IPS-20b (cell line): ENCODE measurements around the gene GPR25.

Experiments
- H3K27ac ChIP-seq: one replicate; pipeline ENCODE4 v1.5.1; 2013; ENCODE audit warnings: low read length
- H3K27me3 ChIP-seq: 2 replicates; pipeline ENCODE4 v1.6.1; 2013; ENCODE audit warnings: mild to moderate bottlenecking, low read length, inconsistent platforms; ENCODE audit not compliant: insufficient read depth
- H3K36me3 ChIP-seq: 2 replicates; pipeline ENCODE4 v1.6.1; 2013; ENCODE audit warnings: low read depth, mild to moderate bottlenecking, inconsistent platforms, low read length, moderate library complexity; ENCODE audit not compliant: insufficient read depth
- H3K4me1 ChIP-seq: 2 replicates; pipeline ENCODE4 v1.6.1; 2013; ENCODE audit warnings: mild to moderate bottlenecking, control low read depth, inconsistent platforms, low read length, moderate library complexity; ENCODE audit not compliant: insufficient read depth
- H3K4me3 ChIP-seq: 2 replicates; pipeline ENCODE4 v1.5.1; 2013; ENCODE audit warnings: mild to moderate bottlenecking, low read length, inconsistent platforms
- H3K9ac ChIP-seq: 2 replicates; pipeline ENCODE4 v1.6.1; 2013; ENCODE audit warnings: low read depth, mild to moderate bottlenecking, inconsistent platforms, low read length, moderate library complexity
- H3K9me3 ChIP-seq: 2 replicates; pipeline ENCODE4 v1.6.1; 2013; ENCODE audit warnings: mild to moderate bottlenecking, low read depth, low read length, inconsistent platforms; ENCODE audit not compliant: insufficient read depth

The GPR25 gene

GRCh38 chr1:200874694-200875093 is 1.9 kb downstream of the GPR25 start:
- H3K4me3 ChIP-seq = no peak overlapping the region
- H3K36me3 ChIP-seq = no peaks in the 10 kb centered on the region
- peaks cover 12% of the 10 kb centered on the region; the same call in 1 of the 2 replicates for H3K27me3 ChIP-seq
- H3K9me3 ChIP-seq = no peaks in the 10 kb centered on the region
- H3K27ac ChIP-seq = no peak overlapping the region
- H3K9ac ChIP-seq = no peak overlapping the region
- H3K4me1 ChIP-seq = no peaks in the 10 kb centered on the region; the same call in 1 of the 2 replicates

GRCh38 chr1:200875416-200875815 is 2.6 kb downstream of the GPR25 start:
- Histone ChIP-seq H3K9ac (no peak overlapping the region), H3K36me3 (no peaks in the 10 kb centered on the region), H3K4me1 (no peaks in the 10 kb centered on the region; the same call in 1 of the 2 replicates), H3K27ac (no peak overlapping the region), H3K4me3 (no peak overlapping the region), H3K9me3 (no peaks in the 10 kb centered on the region), H3K27me3 (peaks cover 12% of the 10 kb centered on the region; the same call in 1 of the 2 replicates)

GRCh38 chr1:200877010-200877409 is 4.2 kb downstream of the GPR25 start:
- Histone ChIP-seq H3K27me3 (peaks cover 12% of the 10 kb centered on the region; the same call in 1 of the 2 replicates), H3K9me3 (no peaks in the 10 kb centered on the region), H3K36me3 (no peaks in the 10 kb centered on the region), H3K9ac (no peak overlapping the region), H3K4me3 (no peak overlapping the region), H3K4me1 (no peaks in the 10 kb centered on the region; the same call in 1 of the 2 replicates), H3K27ac (no peak overlapping the region)

GRCh38 chr1:200877839-200878551 is 5.2 kb downstream of the GPR25 start:
- Histone ChIP-seq H3K36me3 (no peaks in the 10 kb centered on the region), H3K4me1 (no peaks in the 10 kb centered on the region; the same call in 1 of the 2 replicates), H3K27me3 (peaks cover 12% of the 10 kb centered on the region; the same call in 1 of the 2 replicates), H3K4me3 (no peak overlapping the region), H3K9ac (no peak overlapping the region), H3K9me3 (no peaks in the 10 kb centered on the region), H3K27ac (no peak overlapping the region)

- H3K27me3 ChIP-seq = no peaks in the 10 kb centered on the region
- no peak overlapping the region for H3K9ac ChIP-seq
- no peaks in the 10 kb centered on the region; the same call in 1 of the 2 replicates for H3K4me1 ChIP-seq
- H3K9me3 ChIP-seq = no peaks in the 10 kb centered on the region
- H3K4me3 ChIP-seq = no peak overlapping the region
- H3K36me3 ChIP-seq = no peaks in the 10 kb centered on the region
- no peak overlapping the region for H3K27ac ChIP-seq
Measured at GRCh38 chr1:200880212-200880611, 7.4 kb downstream of the GPR25 start.

GRCh38 chr1:200883118-200883517 is 10.3 kb downstream of the GPR25 start:
- no peak overlapping the region for H3K27ac ChIP-seq
- H3K9ac ChIP-seq = no peak overlapping the region
- no peaks in the 10 kb centered on the region for H3K36me3 ChIP-seq
- H3K27me3 ChIP-seq = no peaks in the 10 kb centered on the region
- H3K4me3 ChIP-seq = no peak overlapping the region
- H3K9me3 ChIP-seq = no peaks in the 10 kb centered on the region
- peaks cover 2% of the 10 kb centered on the region; the same call in 1 of the 2 replicates for H3K4me1 ChIP-seq

- H3K4me1 ChIP-seq = peaks cover 2% of the 10 kb centered on the region; the same call in 1 of the 2 replicates
- no peaks in the 10 kb centered on the region for H3K9me3 ChIP-seq
- H3K27ac ChIP-seq = no peak overlapping the region
- no peak overlapping the region for H3K4me3 ChIP-seq
- no peaks in the 10 kb centered on the region for H3K36me3 ChIP-seq
- H3K27me3 ChIP-seq = no peaks in the 10 kb centered on the region
- H3K9ac ChIP-seq = no peak overlapping the region
Measured at GRCh38 chr1:200885623-200886402, 13.0 kb downstream of the GPR25 start.

GRCh38 chr1:200886594-200886993 is 13.8 kb downstream of the GPR25 start:
- Histone ChIP-seq H3K4me1 (peaks cover 2% of the 10 kb centered on the region; the same call in 1 of the 2 replicates), H3K27ac (no peak overlapping the region), H3K4me3 (no peak overlapping the region), H3K9ac (no peak overlapping the region), H3K36me3 (no peaks in the 10 kb centered on the region), H3K27me3 (no peaks in the 10 kb centered on the region), H3K9me3 (no peaks in the 10 kb centered on the region)

GRCh38 chr1:200887036-200887435 is 14.3 kb downstream of the GPR25 start:
- no peaks in the 10 kb centered on the region for H3K36me3 ChIP-seq
- no peak overlapping the region for H3K4me3 ChIP-seq
- no peaks in the 10 kb centered on the region for H3K9me3 ChIP-seq
- no peak overlapping the region for H3K27ac ChIP-seq
- H3K27me3 ChIP-seq = no peaks in the 10 kb centered on the region
- H3K9ac ChIP-seq = no peak overlapping the region
- peaks cover 2% of the 10 kb centered on the region; the same call in 1 of the 2 replicates for H3K4me1 ChIP-seq

- no peaks in the 10 kb centered on the region for H3K36me3 ChIP-seq
- H3K4me3 ChIP-seq = no peak overlapping the region
- no peak overlapping the region for H3K27ac ChIP-seq
- H3K4me1 ChIP-seq = peaks cover 6% of the 10 kb centered on the region; the same call in 1 of the 2 replicates
- H3K9ac ChIP-seq = no peak overlapping the region
- no peaks in the 10 kb centered on the region for H3K27me3 ChIP-seq
- H3K9me3 ChIP-seq = no peaks in the 10 kb centered on the region
Measured at GRCh38 chr1:200887772-200888348, 15.1 kb downstream of the GPR25 start.

GRCh38 chr1:200888349-200888838 is 15.6 kb downstream of the GPR25 start:
- Histone ChIP-seq H3K4me1 (peaks cover 8% of the 10 kb centered on the region; the same call in 1 of the 2 replicates), H3K9ac (no peak overlapping the region), H3K9me3 (no peaks in the 10 kb centered on the region), H3K4me3 (no peak overlapping the region), H3K27me3 (no peaks in the 10 kb centered on the region), H3K27ac (no peak overlapping the region), H3K36me3 (no peaks in the 10 kb centered on the region)
